Retina (tissue), 1 donor: Measurements from ENCODE around the gene OR2V2.
"Not testable (repeated sequence)": the region's sequence is repeated elsewhere in the genome, so short reads cannot be mapped to it uniquely, and the experiment has no call there.

Source experiments
- DNase-seq: peaks from one replicate; pipeline ENCODE4 v3.0.0-alpha.2; 2016

Gene OR2V2

GRCh38 chr5:181114844-181115778 is 32.3 kb upstream of the OR2V2 start:
- DNase-seq: peak; percentile 84

GRCh38 chr5:181118369-181118768 is 29.0 kb upstream of the OR2V2 start:
- DNase-seq: no peak

GRCh38 chr5:181119105-181119504 is 28.3 kb upstream of the OR2V2 start:
- DNase-seq: no peak

- no peak for DNase-seq
Observed at GRCh38 chr5:181120306-181120705, 27.1 kb upstream of the OR2V2 start.

- DNase-seq: no peak
Observed at GRCh38 chr5:181120761-181121160, 26.6 kb upstream of the OR2V2 start.

- DNase-seq: no peak
Observed at GRCh38 chr5:181121675-181122561, 25.5 kb upstream of the OR2V2 start.

GRCh38 chr5:181124526-181124925 is 22.9 kb upstream of the OR2V2 start:
- no peak for DNase-seq

GRCh38 chr5:181126841-181127240 is 20.5 kb upstream of the OR2V2 start:
- DNase-seq: no peak

- DNase-seq: no peak
Observed at GRCh38 chr5:181127456-181127855, 19.9 kb upstream of the OR2V2 start.

GRCh38 chr5:181127907-181128626 is 19.3 kb upstream of the OR2V2 start:
- DNase-seq: no peak

- DNase-seq: no peak
Observed at GRCh38 chr5:181129601-181130000, 17.8 kb upstream of the OR2V2 start.

- DNase-seq: not testable (repeated sequence)
Observed at GRCh38 chr5:181130081-181130480, 17.3 kb upstream of the OR2V2 start.

- DNase-seq: no peak
Observed at GRCh38 chr5:181130832-181131496, 16.4 kb upstream of the OR2V2 start, which contains the start of gene OR2V1. OR2V1 (minus strand) TSS chr5:181131169; CDS start chr5:181125304, 5,865 bp downstream.

- no peak for DNase-seq
Observed at GRCh38 chr5:181131514-181131913, 15.9 kb upstream of the OR2V2 start.

- no peak for DNase-seq
Observed at GRCh38 chr5:181133083-181133482, 14.3 kb upstream of the OR2V2 start.

- no peak for DNase-seq
Observed at GRCh38 chr5:181133610-181134231, 13.7 kb upstream of the OR2V2 start.

GRCh38 chr5:181134259-181134658 is 13.1 kb upstream of the OR2V2 start:
- DNase-seq: no peak

- DNase-seq: no peak
Observed at GRCh38 chr5:181136361-181136955, 10.9 kb upstream of the OR2V2 start.

- DNase-seq: no peak
Observed at GRCh38 chr5:181138258-181138657, 9.1 kb upstream of the OR2V2 start.

- DNase-seq: no peak
Observed at GRCh38 chr5:181140766-181141165, 6.6 kb upstream of the OR2V2 start.

- no peak for DNase-seq
Observed at GRCh38 chr5:181142054-181142453, 5.3 kb upstream of the OR2V2 start.
